Left forelimb (tissue), 1 donor: ENCODE measurements around the gene KCNT1.

ENCODE experiments used
- DNase-seq: peaks from one replicate; pipeline ENCODE4 v3.0.0-alpha.2; 2018; ENCODE audit warnings: low spot score

KCNT1 gene

DNA sequence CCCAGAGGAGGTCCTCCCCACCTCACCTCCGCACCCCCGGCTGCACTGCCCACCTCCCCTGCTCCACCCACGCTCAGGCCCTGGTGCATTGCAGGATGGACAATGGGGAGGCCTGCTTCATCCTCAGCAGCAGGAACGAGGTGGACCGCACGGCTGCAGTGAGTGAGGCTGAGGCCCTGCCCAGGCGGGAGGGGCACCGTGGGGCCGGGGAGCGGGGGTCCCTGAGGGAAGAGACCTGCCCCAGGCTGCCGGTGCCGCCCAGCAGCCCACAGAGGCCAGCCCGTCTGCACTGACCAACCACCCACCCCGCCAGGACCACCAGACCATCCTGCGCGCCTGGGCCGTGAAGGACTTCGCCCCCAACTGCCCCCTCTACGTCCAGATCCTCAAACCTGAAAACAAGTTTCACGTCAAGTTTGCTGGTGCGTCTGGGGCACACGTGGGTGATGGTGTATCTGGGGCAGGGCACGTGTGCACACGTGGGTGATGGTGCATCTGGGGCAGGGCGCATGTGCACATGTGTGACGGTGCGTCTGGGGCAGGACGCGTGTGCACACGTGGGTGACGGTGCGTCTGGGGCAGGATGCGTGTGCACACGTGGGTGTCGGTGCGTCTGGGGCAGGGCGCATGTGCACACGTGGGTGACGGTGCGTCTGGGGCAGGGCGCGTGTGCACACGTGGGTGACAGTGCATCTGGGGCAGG is 66.7 kb downstream of the KCNT1 start:
- DNase-seq = no peak

DNA sequence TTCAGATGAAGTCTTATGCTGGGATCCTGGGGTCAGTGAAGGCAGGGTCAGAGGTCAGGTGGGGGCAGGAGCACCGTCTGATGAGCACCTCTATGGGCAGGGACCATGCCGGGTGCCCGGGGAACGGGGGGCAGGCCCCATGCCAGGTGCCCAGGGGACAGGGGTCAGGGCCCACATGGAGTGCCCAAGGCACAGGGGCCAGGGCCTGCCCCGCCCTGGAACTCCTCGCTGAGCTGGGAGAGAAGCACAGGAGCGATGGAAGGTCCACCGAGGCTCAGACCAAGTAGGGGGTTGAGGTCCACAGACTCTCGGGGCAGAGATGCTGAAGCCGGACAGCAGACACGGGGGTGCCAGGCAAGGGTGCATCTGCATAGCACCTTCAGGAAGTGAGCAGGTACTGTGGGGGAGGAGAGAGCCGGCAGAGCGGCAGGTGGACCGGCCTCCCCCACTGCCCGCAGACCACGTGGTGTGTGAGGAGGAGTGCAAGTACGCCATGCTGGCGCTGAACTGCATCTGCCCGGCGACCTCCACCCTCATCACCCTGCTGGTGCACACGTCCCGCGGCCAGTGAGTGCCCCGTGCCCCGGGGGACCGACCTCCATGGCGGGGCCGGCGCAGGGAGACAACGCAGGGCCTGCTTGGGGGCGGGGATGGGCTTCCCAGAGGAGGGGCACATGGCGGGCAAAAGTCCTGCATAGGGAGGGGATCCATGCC is 67.7 kb downstream of the KCNT1 start:
- DNase-seq = no peak

DNA sequence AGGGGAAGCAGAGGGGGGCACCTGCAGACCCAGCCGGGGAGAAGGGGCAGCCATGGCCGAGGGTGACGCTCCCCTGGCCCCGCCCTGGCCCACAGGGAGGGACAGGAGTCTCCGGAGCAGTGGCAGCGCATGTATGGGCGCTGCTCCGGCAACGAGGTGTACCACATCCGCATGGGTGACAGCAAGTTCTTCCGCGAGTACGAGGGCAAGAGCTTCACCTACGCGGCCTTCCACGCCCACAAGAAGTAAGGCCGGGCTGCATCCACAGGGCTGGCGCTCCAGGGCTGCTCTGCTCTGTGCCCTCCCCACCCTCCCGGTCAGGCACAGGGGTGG is 68.2 kb downstream of the KCNT1 start:
- no peak for DNase-seq

GRCh38 chr9:135770771-135771170 is 68.8 kb downstream of the KCNT1 start:
- no peak for DNase-seq

DNA sequence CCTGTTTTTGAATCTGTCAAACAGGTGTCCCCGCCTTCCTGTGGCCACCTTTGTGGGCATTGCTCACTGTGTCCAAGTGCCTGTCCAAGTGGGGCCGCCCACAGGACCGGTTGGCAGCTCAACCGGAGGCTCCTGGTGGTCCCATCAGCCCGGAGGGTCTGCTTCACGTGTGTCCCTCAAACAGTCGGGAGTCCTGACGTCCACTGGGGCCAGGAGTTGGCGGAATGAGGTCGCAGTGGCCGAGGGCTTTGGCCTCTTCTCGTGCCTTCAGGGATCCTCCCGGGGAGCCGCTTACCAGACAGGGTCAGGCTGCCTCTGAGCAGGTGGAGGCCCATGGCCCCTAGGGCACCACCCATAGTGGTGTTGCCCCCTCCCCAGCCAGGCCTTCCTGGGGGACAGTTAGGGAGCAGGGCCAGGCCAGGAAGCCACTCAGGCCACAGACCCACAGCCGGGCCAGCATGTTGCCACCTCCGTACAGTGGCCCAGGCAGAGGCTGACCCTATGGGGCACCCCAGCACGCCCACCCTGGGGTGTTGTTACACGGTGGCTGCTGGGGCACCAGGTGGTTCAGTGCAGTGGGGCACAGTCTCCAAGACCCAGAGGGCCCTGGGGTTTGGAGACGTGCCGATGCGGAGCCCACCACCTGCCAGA is 69.5 kb downstream of the KCNT1 start:
- DNase-seq = no peak

DNA sequence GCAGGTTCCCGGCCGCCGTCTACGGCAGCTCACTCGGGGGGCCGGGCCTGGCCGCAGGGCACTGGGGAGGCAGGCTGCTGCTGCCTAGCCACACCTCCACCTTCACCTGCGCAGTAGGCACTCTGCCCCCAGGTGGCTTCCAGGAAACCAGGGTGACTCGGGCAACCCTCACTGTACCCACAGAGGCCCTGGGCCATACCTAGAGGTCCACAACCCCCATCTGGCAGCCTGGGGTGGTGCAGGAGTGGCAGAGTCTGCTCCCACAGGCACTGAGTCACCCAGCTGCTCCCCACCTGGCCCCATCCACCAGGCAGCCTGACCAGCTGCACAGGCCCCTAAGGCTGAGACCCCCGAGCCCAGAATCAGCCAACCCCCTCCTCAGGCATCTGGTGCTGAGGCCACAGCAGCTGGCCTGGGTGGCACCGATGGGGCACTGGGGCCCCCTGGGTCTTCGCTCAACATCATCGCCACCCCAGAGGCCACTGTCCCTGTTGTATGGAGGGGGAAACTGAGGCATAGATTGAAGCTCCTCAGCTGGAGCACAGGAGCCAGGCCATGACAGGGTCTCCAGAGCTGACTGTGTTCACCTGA is 70.2 kb downstream of the KCNT1 start:
- no peak for DNase-seq

GRCh38 chr9:135772702-135773493 is 70.9 kb downstream of the KCNT1 start:
- DNase-seq = no peak

- DNase-seq = no peak
Observed at GRCh38 chr9:135773530-135774238, 71.7 kb downstream of the KCNT1 start.

- no peak for DNase-seq
Observed at GRCh38 chr9:135774239-135774747, 72.3 kb downstream of the KCNT1 start.

DNA sequence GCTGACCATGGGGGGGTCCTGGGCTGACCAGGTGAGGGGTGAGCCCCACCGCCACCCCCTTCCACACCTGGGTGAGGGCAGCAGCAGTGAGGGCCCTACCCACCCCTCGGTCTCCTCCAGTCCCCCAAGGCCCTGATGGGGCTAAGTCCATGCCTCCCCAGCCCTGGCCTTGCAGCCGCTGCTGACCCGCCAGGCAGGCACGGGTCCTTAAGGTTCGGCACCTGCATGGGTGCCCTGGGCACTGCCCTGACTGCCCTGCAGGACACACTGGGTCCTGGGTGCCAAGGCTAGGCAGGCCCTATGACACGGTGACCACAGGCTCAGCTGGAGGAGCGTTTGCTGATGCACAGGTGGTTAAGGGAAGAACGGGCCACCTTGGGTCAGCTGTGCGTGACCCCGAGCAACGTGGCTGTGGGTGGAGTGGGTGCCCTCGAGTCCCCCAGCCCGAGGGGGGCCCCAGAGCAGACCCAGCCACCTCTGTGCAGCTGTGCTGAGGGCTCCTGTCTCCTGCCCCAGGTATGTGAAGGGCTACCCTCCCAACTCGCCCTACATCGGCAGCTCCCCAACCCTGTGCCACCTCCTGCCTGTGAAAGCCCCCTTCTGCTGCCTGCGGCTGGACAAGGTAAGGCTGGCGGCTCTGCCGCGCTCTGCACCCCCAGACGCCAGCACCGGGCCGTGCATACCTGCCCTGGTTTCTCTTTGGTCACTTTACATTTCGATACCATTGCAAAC is 73.0 kb downstream of the KCNT1 start:
- DNase-seq = no peak

DNA sequence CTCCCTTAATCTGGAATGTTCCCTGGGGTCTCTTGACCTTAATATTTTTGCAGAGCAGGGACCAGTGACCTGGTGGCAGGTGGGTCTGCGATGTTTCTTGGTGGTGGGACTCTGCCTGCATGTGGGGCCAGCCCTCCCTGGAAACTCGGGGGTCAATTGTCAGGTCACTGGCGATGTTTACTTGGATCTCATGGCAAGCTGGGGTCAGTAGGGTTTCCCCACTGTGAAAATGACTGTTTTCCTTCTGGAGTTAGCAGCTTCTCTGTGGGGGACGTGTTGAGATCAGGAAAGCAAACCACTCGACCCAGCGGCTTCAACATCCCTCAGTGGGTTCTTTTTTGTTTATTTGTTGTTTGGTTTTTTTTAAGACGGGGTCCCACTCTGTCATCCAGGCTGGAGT is 73.9 kb downstream of the KCNT1 start:
- DNase-seq = no peak

GRCh38 chr9:135776893-135777622 is 75.1 kb downstream of the KCNT1 start:
- no peak for DNase-seq

GRCh38 chr9:135777623-135778177 is 75.7 kb downstream of the KCNT1 start:
- DNase-seq = no peak

GRCh38 chr9:135778421-135778820 is 76.4 kb downstream of the KCNT1 start:
- DNase-seq = no peak

- DNase-seq = no peak
Observed at GRCh38 chr9:135779571-135779970, 77.6 kb downstream of the KCNT1 start.

DNA sequence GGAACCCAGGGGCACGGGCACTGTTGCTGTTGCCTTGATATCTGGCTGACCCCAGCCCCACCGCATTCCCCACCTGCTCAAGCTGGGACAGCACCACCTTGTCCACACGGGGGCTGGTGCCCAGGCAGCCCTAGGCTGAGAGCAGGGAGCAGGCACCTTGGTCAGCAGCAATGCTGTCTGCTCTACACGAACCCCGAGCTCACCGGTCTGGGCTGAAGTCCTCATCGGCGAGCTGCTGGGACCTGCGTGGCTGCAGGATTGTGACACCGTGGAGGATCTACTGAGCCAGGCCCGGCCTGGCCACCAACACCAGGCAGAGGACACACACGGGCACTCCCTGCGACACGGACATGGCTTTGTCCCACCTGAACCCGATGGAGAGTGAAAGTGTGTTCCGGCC is 78.1 kb downstream of the KCNT1 start:
- DNase-seq = no peak

DNA sequence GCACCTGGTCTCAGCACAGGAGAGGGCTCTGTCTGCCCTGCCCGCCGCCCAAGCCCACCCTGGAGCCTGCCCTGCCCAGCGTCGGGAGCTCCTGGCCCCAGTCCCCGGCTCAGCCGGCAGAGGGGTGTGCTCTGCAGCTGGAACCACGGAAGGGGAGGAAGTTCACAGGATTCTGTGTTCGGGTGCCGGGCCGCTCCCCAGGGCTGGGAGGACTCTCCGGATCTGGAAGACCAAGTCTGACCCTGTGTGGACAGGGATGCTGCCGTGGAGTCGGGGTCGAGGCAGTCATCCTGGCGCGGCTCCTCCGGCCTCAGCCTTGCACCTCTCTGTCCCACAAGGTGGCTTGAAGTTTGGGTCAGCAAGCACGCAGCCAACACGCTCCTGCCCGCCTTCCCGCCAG is 78.6 kb downstream of the KCNT1 start:
- no peak for DNase-seq

DNA sequence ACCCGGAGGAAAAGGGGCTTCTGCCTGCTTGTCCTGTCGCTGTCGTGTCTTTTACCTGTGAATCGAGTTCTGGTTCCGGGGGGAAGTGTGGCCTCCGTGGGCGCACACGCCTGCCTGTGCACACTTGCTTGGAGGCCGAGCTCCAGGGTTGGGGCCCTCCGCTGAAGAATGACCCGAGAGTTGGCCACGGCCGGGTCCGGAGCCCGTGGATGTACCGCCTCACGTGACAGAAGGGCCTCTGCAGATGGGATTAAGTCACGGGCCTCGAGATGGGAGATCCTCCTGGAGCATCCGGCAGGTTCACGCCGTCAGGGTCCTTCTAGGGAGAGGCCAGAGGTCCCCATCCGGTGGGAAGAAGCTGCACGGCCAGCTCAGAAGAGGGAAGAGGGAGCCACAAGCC is 81.0 kb downstream of the KCNT1 start:
- no peak for DNase-seq

DNA sequence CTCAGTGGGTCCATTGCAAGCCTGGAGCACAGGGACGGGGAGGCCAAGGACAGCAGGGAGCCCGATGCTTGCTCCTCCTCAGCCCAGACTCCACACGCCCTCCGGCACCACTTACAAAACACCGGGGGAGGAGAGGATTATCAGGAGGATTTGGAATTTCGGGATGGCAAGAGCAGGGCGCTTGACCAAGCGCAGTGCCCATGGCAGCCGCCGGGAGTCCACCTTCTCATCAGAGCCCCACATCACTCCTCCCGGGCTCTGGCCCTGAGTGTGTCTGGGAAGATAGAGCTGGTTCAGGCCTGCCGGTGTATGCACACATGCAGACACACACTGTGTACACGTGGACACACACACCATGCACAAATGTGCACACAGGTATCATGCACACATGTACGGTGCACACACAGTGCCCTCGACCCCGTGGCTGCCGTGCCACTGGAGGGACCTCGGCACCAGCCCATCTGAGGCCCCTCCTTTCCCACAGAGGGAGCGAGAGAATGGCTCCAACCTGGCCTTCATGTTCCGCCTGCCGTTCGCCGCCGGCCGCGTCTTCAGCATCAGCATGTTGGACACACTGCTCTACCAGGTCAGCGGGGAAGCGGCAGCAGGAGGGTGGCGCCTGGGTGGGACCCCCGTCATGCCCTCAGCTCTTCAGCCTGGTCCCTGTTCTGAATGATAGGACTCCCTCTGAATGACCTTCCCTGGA is 81.7 kb downstream of the KCNT1 start:
- no peak for DNase-seq
